DMS53 treated with DMSO at 0.1 percent for 48 hours (cell line): Measurements from ENCODE around the gene BCAS4.

Experiments used
- DNase-seq: peaks from one replicate; lab custom pipeline; 2025; ENCODE audit not compliant: unreplicated experiment; lab: John Stamatoyannopoulos, UW

BCAS4 gene

GRCh38 chr20:50821257-50821921 lies 26.5 kb downstream of the BCAS4 start:
- DNase-seq, result no peak

DNA sequence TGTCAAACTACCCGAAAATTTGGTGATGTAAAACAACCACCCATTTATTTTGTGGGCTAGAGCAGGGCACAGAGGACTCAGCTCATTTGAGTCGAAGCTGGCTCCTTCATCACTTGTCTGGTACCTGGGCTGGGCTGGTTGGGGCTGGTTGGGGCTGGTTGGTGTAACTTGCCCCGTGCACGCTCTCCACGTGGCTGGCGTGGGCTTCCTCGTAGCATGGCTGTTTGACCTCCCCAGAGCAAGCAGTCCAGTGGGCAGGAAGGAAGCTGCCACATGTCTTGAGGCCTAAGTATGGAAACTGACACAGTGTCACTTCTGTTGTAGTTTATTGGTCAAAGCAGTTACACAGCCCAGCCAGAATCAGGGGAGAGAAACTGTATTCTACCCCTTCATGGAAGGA lies 27.1 kb downstream of the BCAS4 start:
- DNase-seq, result no peak

- no peak for DNase-seq
Measured at GRCh38 chr20:50823319-50823718, 28.5 kb downstream of the BCAS4 start.

- DNase-seq, result peak; percentile 43
Measured at GRCh38 chr20:50824137-50824536, 29.3 kb downstream of the BCAS4 start.

DNA sequence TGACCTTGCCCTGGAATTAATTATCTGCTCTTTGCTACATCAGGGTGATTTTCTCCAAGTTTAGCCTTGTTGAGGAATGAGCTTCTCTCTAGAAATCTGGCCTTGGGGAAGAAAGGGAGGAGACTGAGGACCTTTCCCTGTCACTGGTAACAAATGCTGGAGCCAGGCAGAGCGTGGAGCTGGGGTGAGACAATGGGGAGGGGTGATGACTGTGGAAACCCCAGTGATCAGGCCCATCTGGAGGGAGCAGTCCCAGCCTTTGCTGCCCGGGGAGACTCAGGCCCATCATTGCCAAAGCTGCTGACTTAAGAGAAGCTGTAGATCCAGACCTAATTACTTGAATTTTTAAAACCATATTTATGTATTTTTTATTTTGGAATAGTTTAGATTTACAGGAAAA lies 31.3 kb downstream of the BCAS4 start:
- no peak for DNase-seq

- DNase-seq, result no peak
Measured at GRCh38 chr20:50828363-50829136, 33.7 kb downstream of the BCAS4 start.

DNA sequence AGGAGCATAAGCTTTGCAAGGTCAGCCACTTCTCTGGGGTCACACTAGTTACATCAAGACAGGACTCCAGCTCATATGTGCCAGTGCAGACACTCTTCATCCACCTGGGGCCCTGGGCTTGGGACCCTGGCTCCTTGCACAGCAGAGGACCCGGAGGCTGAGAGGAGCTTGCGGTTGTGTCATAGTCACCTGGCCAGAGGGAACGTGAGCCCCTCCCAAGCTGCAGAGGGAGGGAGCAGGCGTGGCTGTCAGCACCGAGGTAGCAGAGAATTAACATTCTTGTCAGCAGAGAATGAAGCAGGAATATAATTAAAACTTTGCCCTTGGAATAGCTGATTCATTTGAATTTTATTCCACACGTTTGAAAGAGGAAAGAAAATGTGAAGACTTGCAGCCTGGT lies 36.8 kb downstream of the BCAS4 start:
- DNase-seq, result no peak

- no peak for DNase-seq
Measured at GRCh38 chr20:50834599-50835005, 39.7 kb downstream of the BCAS4 start.

- no peak for DNase-seq
Measured at GRCh38 chr20:50837532-50838321, 42.9 kb downstream of the BCAS4 start.

- DNase-seq, result no peak
Measured at GRCh38 chr20:50838322-50838625, 43.4 kb downstream of the BCAS4 start.

GRCh38 chr20:50838707-50839385 lies 44.0 kb downstream of the BCAS4 start:
- DNase-seq, result no peak

DNA sequence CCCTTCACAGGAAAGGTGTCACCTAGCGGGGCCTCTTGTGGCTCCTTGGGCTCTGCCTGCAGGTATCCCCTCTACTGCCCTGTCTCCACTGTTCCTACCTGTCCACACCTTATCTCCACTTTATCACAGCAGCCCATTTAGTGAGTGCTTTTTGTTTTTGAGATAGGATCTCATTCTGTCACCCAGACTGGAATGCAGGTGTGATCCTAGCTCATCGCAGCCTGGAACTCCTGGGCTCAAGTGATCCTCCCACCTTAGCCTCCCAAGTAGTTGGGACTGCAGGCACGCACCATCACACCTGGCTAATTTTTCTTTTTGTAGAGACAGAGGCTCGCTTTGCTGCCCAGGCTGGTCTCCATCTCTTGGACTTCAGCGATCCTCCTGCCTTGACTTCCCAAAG lies 48.0 kb downstream of the BCAS4 start:
- no peak for DNase-seq

DNA sequence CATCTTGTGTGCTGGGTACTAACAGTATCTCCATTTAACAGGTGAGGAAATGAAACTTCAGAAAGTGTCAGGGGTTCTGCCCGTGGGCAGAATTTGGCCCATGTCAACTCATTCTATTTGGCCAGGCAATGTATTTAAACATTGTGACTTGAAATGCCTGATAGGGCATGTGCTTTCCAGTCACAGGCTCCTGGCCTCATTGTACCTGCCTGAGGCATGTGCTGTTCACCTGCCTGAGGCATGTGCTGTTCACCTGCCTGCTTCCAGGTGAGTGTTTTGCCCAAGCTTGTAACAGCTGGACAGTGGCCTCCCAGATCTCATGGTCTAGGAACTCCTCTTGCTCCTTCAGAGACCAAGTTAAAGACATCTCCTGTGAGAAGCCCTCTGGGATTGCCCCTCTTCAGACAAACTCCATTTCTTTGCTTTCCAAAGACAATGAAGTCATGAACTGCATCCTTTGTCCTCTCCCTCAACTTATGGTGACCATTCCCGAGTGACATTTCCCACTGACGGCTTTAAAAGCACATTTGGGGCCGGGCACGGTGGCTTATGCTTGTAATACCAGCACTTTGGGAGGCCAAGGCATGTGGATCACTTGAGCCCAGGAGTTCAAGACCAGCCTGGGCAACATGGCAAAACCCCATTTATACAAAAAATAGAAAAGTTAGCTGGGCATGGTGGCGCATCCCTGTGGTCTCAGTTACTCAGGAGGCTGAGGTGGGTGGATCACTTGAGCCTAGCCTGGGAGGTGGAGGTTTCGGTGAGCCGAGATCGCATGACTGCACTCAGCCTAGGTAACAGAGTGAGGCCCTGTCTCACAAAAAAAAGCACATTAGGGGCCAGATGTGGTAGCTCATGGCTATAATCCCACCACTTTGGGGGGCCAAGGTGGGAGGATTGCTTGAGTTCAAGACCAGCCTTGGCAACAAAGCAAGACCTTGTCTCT lies 48.7 kb downstream of the BCAS4 start:
- DNase-seq, result no peak

- DNase-seq, result no peak
Measured at GRCh38 chr20:50844430-50845100, 49.7 kb downstream of the BCAS4 start.

DNA sequence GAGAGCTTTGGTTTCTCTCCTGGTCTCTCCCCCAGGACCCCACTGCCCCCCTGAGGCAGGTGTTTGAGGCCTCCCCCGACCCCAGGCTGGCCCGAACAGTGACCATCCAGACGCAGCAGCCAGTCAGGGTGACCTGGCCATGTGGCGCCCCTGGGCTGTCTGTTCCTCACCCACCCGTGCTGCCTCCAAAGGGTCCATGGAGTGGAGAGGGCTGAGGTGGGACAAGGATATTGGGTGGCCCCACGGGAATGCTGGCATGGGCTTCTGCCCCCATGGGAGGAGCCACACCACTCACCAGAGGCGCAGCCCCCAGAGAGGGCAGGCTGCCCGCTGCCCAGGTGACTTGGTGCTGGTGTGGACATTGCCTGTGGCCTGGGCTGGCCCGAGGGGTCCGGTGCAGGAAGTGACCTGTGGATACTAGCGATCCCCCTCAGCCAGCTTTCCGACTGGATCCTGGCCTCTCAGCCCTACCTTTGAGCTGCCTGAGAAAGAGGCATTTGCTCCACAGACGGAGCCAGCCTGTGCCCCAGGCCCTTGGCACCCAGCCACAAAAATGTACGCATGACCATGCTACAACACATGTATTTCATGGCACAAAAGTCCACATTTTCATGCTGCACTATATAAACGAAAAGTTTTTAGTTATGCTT lies 50.8 kb downstream of the BCAS4 start:
- no peak for DNase-seq

- DNase-seq, result no peak
Measured at GRCh38 chr20:50848341-50848808, 53.5 kb downstream of the BCAS4 start.

- no peak for DNase-seq
Measured at GRCh38 chr20:50848846-50849673, 54.2 kb downstream of the BCAS4 start.

GRCh38 chr20:50850721-50851286 lies 55.9 kb downstream of the BCAS4 start:
- DNase-seq, result no peak
